HUES6 (cell line): ENCODE data around the gene TSPAN16.

Experiments
- H3K27ac ChIP-seq: 2 replicates; pipeline ENCODE4 v1.7.0; 2013; ENCODE audit warnings: low read depth, mild to moderate bottlenecking, low read length, inconsistent platforms
- H3K27me3 ChIP-seq: 2 replicates; pipeline ENCODE4 v1.6.1; 2013; ENCODE audit warnings: low read length; ENCODE audit not compliant: control insufficient read depth, insufficient read depth
- H3K36me3 ChIP-seq: 2 replicates; pipeline ENCODE4 v1.6.1; 2013; ENCODE audit warnings: low read length; ENCODE audit not compliant: control insufficient read depth, insufficient read depth
- H3K4me1 ChIP-seq: 2 replicates; pipeline ENCODE4 v1.6.1; 2013; ENCODE audit warnings: low read length; ENCODE audit not compliant: control insufficient read depth, insufficient read depth
- H3K4me3 ChIP-seq: 2 replicates; pipeline ENCODE4 v1.5.1; 2013; ENCODE audit warnings: low read depth, low read length
- H3K9ac ChIP-seq: one replicate; pipeline ENCODE4 v1.6.1; 2013; ENCODE audit warnings: mild to moderate bottlenecking, low read length
- H3K9me3 ChIP-seq: 2 replicates; pipeline ENCODE4 v1.6.1; 2013; ENCODE audit warnings: low read depth, low read length; ENCODE audit not compliant: control insufficient read depth, insufficient read depth

Gene TSPAN16

GRCh38 chr19:11363881-11364280 is 67.9 kb downstream of the TSPAN16 start:
- no peaks in the 10 kb centered on the region for H3K9me3 ChIP-seq
- H3K27me3 ChIP-seq, result peaks cover 21% of the 10 kb centered on the region
- no peak overlapping the region for H3K4me3 ChIP-seq
- H3K27ac ChIP-seq, result no peak overlapping the region
- H3K9ac ChIP-seq, result no peak overlapping the region
- H3K36me3 ChIP-seq, result peaks cover 5% of the 10 kb centered on the region
- peaks cover 6% of the 10 kb centered on the region; the same call in 1 of the 2 replicates for H3K4me1 ChIP-seq

- no peak overlapping the region for H3K27ac ChIP-seq
- H3K4me3 ChIP-seq, result no peak overlapping the region
- no peaks in the 10 kb centered on the region for H3K9me3 ChIP-seq
- H3K9ac ChIP-seq, result no peak overlapping the region
- peaks cover 6% of the 10 kb centered on the region; the same call in 1 of the 2 replicates for H3K4me1 ChIP-seq
- peaks cover 16% of the 10 kb centered on the region for H3K27me3 ChIP-seq
- peaks cover 5% of the 10 kb centered on the region for H3K36me3 ChIP-seq
Measured at GRCh38 chr19:11364296-11364904, 68.4 kb downstream of the TSPAN16 start.

GRCh38 chr19:11364935-11365334 is 69.0 kb downstream of the TSPAN16 start:
- Histone ChIP-seq H3K27me3 (peaks cover 13% of the 10 kb centered on the region), H3K36me3 (peaks cover 5% of the 10 kb centered on the region), H3K9ac (no peak overlapping the region), H3K27ac (no peak overlapping the region), H3K9me3 (no peaks in the 10 kb centered on the region), H3K4me3 (no peak overlapping the region), H3K4me1 (peaks cover 6% of the 10 kb centered on the region; the same call in 1 of the 2 replicates)
